Spinal cord (tissue), 10 donors: ENCODE results near the gene SLC39A9. TPM values are rescaled to one million over a fixed set of nuclear protein-coding genes. Genes with fewer than 3 reads are reported as not detected.

ENCODE experiments used
- DNase-seq, 6 donors: peaks; one replicate each; pipeline versions ENCODE4 v3.0.0 to v3.0.0-alpha.2; 2013 to 2015; ENCODE audit warnings: low spot score in 6 of 6, low read depth in 4 of 6
- H3K27ac ChIP-seq: one replicate; pipeline ENCODE4 v1.5.1; 2013; ENCODE audit warnings: low read depth, low read length, control low read depth
- H3K27me3 ChIP-seq: one replicate; pipeline ENCODE4 v1.6.1; 2013; ENCODE audit warnings: low read length; ENCODE audit not compliant: control insufficient read depth, insufficient read depth
- H3K36me3 ChIP-seq: one replicate; pipeline ENCODE4 v1.6.1; 2013; ENCODE audit warnings: low read length; ENCODE audit not compliant: control insufficient read depth, insufficient read depth
- H3K4me1 ChIP-seq: one replicate; pipeline ENCODE4 v1.6.1; 2013; ENCODE audit warnings: low read length; ENCODE audit not compliant: control insufficient read depth, insufficient read depth
- H3K4me3 ChIP-seq: one replicate; pipeline ENCODE4 v1.5.1; 2013; ENCODE audit warnings: low read depth, low read length, control low read depth
- H3K9me3 ChIP-seq: one replicate; pipeline ENCODE4 v1.6.1; 2013; ENCODE audit warnings: low read length; ENCODE audit not compliant: control insufficient read depth, insufficient read depth
- WGBS: methylation state at CpG from one replicate; pipeline ENCODE4 v1.1.5; 2013; ENCODE audit warnings: missing lambda C conversion rate; ENCODE audit not compliant: insufficient coverage; 5-methylcytosine and 5-hydroxymethylcytosine counted together
- polyA plus RNA-seq, 2 donors: library from polyadenylated mRNA; unstranded; fragments of 120-200 nt; gene quantifications; one replicate each; pipeline ENCODE4 v1.2.1, GENCODE V29; 2013; ENCODE audit not compliant: insufficient read length in 2 of 2
- total RNA-seq, 2 donors: library from RNA; depleted of rRNA in 1 of 2; stranded (reverse); fragments of 120-200 nt in 1 of 2; fragments of >200 nt in 1 of 2; gene quantifications; one replicate each; pipeline versions ENCODE4 v1.2.3 to v1.2.4, GENCODE V29; 2013 to 2014
- donor health status: healthy.

Gene SLC39A9
- total and polyA plus RNA-seq, 4 donors = 54.4 to 137 (median 82.6) TPM

- Histone ChIP-seq H3K4me1 (peaks cover 17% of the 10 kb centered on the region), H3K9me3 (no peaks in the 10 kb centered on the region), H3K36me3 (peaks cover 33% of the 10 kb centered on the region), H3K27ac (no peak overlapping the region), H3K27me3 (no peaks in the 10 kb centered on the region), H3K4me3 (no peak overlapping the region)
- 87% methylated on average over 5 of the region's 6 CpGs for WGBS
- DNase-seq = no peak
These were observed 42.7 kb upstream of the SLC39A9 start for GRCh38 chr14:69355607-69356281.

- Histone ChIP-seq H3K36me3 (peaks cover 23% of the 10 kb centered on the region), H3K4me1 (peaks cover 19% of the 10 kb centered on the region), H3K4me3 (no peak overlapping the region), H3K27ac (no peak overlapping the region), H3K27me3 (no peaks in the 10 kb centered on the region), H3K9me3 (no peaks in the 10 kb centered on the region)
- WGBS = 70% methylated on average over 5 of the region's 7 CpGs
- no peak for DNase-seq
These were observed 41.5 kb upstream of the SLC39A9 start for GRCh38 chr14:69356903-69357543.

- H3K4me1 ChIP-seq = peaks cover 19% of the 10 kb centered on the region
- DNase-seq = no peak
- H3K36me3 ChIP-seq = peaks cover 17% of the 10 kb centered on the region
- H3K9me3 ChIP-seq = no peaks in the 10 kb centered on the region
- no peak overlapping the region for H3K27ac ChIP-seq
- no peaks in the 10 kb centered on the region for H3K27me3 ChIP-seq
- 79% methylated on average over 6 of the region's 7 CpGs for WGBS
- H3K4me3 ChIP-seq = no peak overlapping the region
These were observed 40.8 kb upstream of the SLC39A9 start for GRCh38 chr14:69357544-69358200.

- H3K4me1 ChIP-seq = peaks cover 24% of the 10 kb centered on the region
- H3K4me3 ChIP-seq = no peak overlapping the region
- no peak overlapping the region for H3K27ac ChIP-seq
- H3K36me3 ChIP-seq = peaks cover 11% of the 10 kb centered on the region
- DNase-seq = no peak
- 74% methylated on average over 11 of the region's 12 CpGs for WGBS
- H3K27me3 ChIP-seq = no peaks in the 10 kb centered on the region
- no peaks in the 10 kb centered on the region for H3K9me3 ChIP-seq
These were observed 40.1 kb upstream of the SLC39A9 start for GRCh38 chr14:69358233-69358963.

GRCh38 chr14:69358966-69359365 lies 39.5 kb upstream of the SLC39A9 start:
- WGBS = 85% methylated on average over 2 of the region's 3 CpGs
- no peak overlapping the region for H3K27ac ChIP-seq
- H3K9me3 ChIP-seq = no peaks in the 10 kb centered on the region
- peaks cover 23% of the 10 kb centered on the region for H3K4me1 ChIP-seq
- DNase-seq = no peak
- peaks cover 6% of the 10 kb centered on the region for H3K36me3 ChIP-seq
- H3K27me3 ChIP-seq = no peaks in the 10 kb centered on the region
- no peak overlapping the region for H3K4me3 ChIP-seq

- H3K27ac ChIP-seq = no peak overlapping the region
- no peaks in the 10 kb centered on the region for H3K27me3 ChIP-seq
- peaks cover 10% of the 10 kb centered on the region for H3K4me1 ChIP-seq
- peak in 2 of 6 donors; percentile 13 to 46 for DNase-seq
- WGBS = 53% methylated on average over 6 of the region's 7 CpGs
- H3K9me3 ChIP-seq = no peaks in the 10 kb centered on the region
- no peaks in the 10 kb centered on the region for H3K36me3 ChIP-seq
- H3K4me3 ChIP-seq = no peak overlapping the region
These were observed 37.9 kb upstream of the SLC39A9 start for GRCh38 chr14:69360438-69361108.

- Histone ChIP-seq H3K27me3 (no peaks in the 10 kb centered on the region), H3K9me3 (no peaks in the 10 kb centered on the region), H3K4me1 (peaks cover 10% of the 10 kb centered on the region), H3K36me3 (no peaks in the 10 kb centered on the region), H3K4me3 (no peak overlapping the region), H3K27ac (no peak overlapping the region)
- peak in 2 of 6 donors; percentile 55 to 79 for DNase-seq
- 17% methylated on average over 3 of the region's 9 CpGs for WGBS
These were observed 35.4 kb upstream of the SLC39A9 start for GRCh38 chr14:69363055-69363454.

GRCh38 chr14:69363964-69364363 lies 34.5 kb upstream of the SLC39A9 start:
- Histone ChIP-seq H3K4me3 (no peak overlapping the region), H3K27ac (no peak overlapping the region), H3K9me3 (no peaks in the 10 kb centered on the region), H3K27me3 (no peaks in the 10 kb centered on the region), H3K4me1 (peaks cover 10% of the 10 kb centered on the region), H3K36me3 (no peaks in the 10 kb centered on the region)
- DNase-seq = peak in 2 of 6 donors; percentile 19 to 25
- WGBS = 40% methylated on average over 1 of the region's 4 CpGs

GRCh38 chr14:69364378-69364777 lies 34.1 kb upstream of the SLC39A9 start:
- no peaks in the 10 kb centered on the region for H3K9me3 ChIP-seq
- no CpG with 5 or more reads among the region's 2 CpGs for WGBS

More at GRCh38 chr14:69364378-69364777, 34.1 kb upstream of the SLC39A9 start:
- peaks cover 10% of the 10 kb centered on the region for H3K4me1 ChIP-seq
- H3K36me3 ChIP-seq = no peaks in the 10 kb centered on the region
- no peaks in the 10 kb centered on the region for H3K27me3 ChIP-seq
- H3K27ac ChIP-seq = no peak overlapping the region
- H3K4me3 ChIP-seq = no peak overlapping the region
- peak in 1 of 6 donors; percentile 52 for DNase-seq
